Sigmoid colon (tissue), 7 donors: ENCODE data around the gene ZFP3. TPM values are rescaled to one million over a fixed set of nuclear protein-coding genes. Genes with fewer than 3 reads are reported as not detected.
A peak's percentile ranks its signal among the peaks of the same experiment; 100 is the strongest.

Experiments
- DNase-seq: peaks from one replicate; pipeline ENCODE4 v3.0.0-alpha.2; 2019
- H3K27ac ChIP-seq, 4 donors: fragments of 200-600 bp; sonication (generic); one replicate each; pipeline ENCODE4 v1.5.1; 2016 to 2019; ENCODE audit warnings: mild to moderate bottlenecking in 1 of 4
- H3K27me3 ChIP-seq, 3 donors: fragments of 200-600 bp; sonication (generic); one replicate each; pipeline ENCODE4 v1.5.1; 2019; ENCODE audit warnings: mild to moderate bottlenecking in 1 of 3
- H3K36me3 ChIP-seq, 4 donors: fragments of 200-600 bp; sonication (generic); one replicate each; pipeline ENCODE4 v1.5.1; 2016 to 2019
- H3K4me1 ChIP-seq, 4 donors: fragments of 200-600 bp; sonication (generic); one replicate each; pipeline ENCODE4 v1.5.1; 2017 to 2019
- H3K4me3 ChIP-seq, 4 donors: fragments of 200-600 bp; sonication (generic); one replicate each; pipeline ENCODE4 v1.5.1; 2017 to 2019; ENCODE audit warnings: mild to moderate bottlenecking in 2 of 4, moderate library complexity in 1 of 4
- H3K9me3 ChIP-seq, 4 donors: fragments of 200-600 bp in 3 of 4; sonication (generic) in 3 of 4; one replicate each; pipeline versions ENCODE4 v1.5.1 to v1.6.1; 2013 to 2019
- CTCF ChIP-seq, 4 experiments: fragments of 450-650 bp in 3 of 4; fragments of 200-600 bp in 1 of 4; IDR thresholded peaks; one replicate each; pipeline ENCODE4 v1.5.1; 2016 to 2019; ENCODE audit warnings: antibody characterized with exemption in 4 of 4, mild to moderate bottlenecking in 3 of 4, moderate library complexity in 2 of 4
- EP300 ChIP-seq, 4 donors: sonication (generic); formaldehyde crosslinking; IDR thresholded peaks; one replicate each; pipeline ENCODE4 v1.6.1; 2017; ENCODE audit warnings: antibody characterized with exemption in 4 of 4
- POLR2A ChIP-seq, 2 donors: fragments of 450-650 bp; IDR thresholded peaks; one replicate each; pipeline ENCODE4 v1.6.1; 2016; ENCODE audit warnings: antibody characterized with exemption in 2 of 2, mild to moderate bottlenecking in 2 of 2, moderate library complexity in 2 of 2
- POLR2AphosphoS5 ChIP-seq, 4 donors: sonication (generic); formaldehyde crosslinking; IDR thresholded peaks; one replicate each; pipeline ENCODE4 v1.6.1; 2017; ENCODE audit warnings: antibody characterized with exemption in 4 of 4
- WGBS, 2 donors: extraction: QIAGEN DNeasy Blood & Tissue Kit; methylation state at CpG; one replicate each; pipeline ENCODE4 v1.1.7; 2013; 5-methylcytosine and 5-hydroxymethylcytosine counted together
- intact Hi-C: fragments of 100-400 bp; cut with DNase I; formaldehyde crosslinking; loops from one replicate; pipeline ENCODE4 v1.15.1; 2023
- polyA plus RNA-seq, 3 donors: library from polyadenylated mRNA; stranded (reverse); fragments of 200-250 nt; gene quantifications; one replicate each; pipeline ENCODE4 v1.2.3, GENCODE V29; 2013
- total RNA-seq, 4 donors: library from RNA; depleted of rRNA; stranded (reverse); fragments of >200 nt; gene quantifications; one replicate each; pipeline ENCODE4 v1.1.0, GENCODE V29; 2016
- donor health status: healthy with polysubstance abuse.
- donor health status: Bipolar disorder and iron deficiency.
- donor health status: healthy.

ZFP3 gene
- total and polyA plus RNA-seq, 7 donors: 2.4 to 6.1 (median 4.3) TPM

- H3K9me3 ChIP-seq: no peaks in the 10 kb centered on the region
- peaks cover 4 to 22% (median 6%) of the 10 kb centered on the region in 3 donors for H3K27me3 ChIP-seq
- peaks cover 0 to 16% (median 8%) of the 10 kb centered on the region in 4 donors for H3K4me1 ChIP-seq
- no peak for DNase-seq
- H3K27ac ChIP-seq: no peak overlapping the region
- no peaks in the 10 kb centered on the region for H3K36me3 ChIP-seq
- WGBS, 2 donors: 86 to 92% methylated on average over 13 of the region's 13 CpGs
- H3K4me3 ChIP-seq: no peak overlapping the region
- TF ChIP-seq POLR2AphosphoS5 (IDR thresholded peaks at IDR 0.05) (no peak), CTCF (IDR thresholded peaks at IDR 0.05) (no peak), EP300 (IDR thresholded peaks at IDR 0.05) (no peak), POLR2A (IDR thresholded peaks at IDR 0.05) (no peak)
- intact Hi-C loops: no loop called here
These were observed 44.8 kb upstream of the ZFP3 start for GRCh38 chr17:5033352-5034015.

DNA sequence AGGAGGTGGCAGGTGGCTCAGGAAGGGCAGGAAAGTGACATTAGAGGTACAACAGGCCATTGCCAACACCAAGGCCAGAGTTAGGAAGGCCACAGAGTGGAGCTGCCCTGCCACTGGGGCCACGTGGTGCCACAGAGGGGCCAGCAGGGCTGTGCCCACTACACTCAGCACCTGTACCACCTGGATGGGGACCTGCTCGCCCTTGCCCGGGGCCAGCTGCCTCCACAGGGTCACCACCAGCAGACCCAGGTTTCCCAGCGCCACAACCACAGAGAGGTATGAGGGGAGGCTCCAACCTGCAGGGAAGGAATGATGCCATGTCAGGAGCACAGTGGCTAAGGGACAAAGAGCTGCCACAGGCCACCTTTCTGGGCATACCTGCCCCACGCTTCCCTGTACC is 44.2 kb upstream of the ZFP3 start:
- TF ChIP-seq POLR2AphosphoS5 (IDR thresholded peaks at IDR 0.05): no peak
- TF ChIP-seq CTCF (IDR thresholded peaks at IDR 0.05): no peak
- TF ChIP-seq POLR2A (IDR thresholded peaks at IDR 0.05): no peak
- no peak for TF ChIP-seq EP300 (IDR thresholded peaks at IDR 0.05)
- intact Hi-C loops: no loop called here
- WGBS, 2 donors: 91 to 96% methylated on average over 5 of the region's 5 CpGs
- peaks cover 4 to 22% (median 6%) of the 10 kb centered on the region in 3 donors for H3K27me3 ChIP-seq
- DNase-seq: no peak
- H3K4me1 ChIP-seq: peaks cover 0 to 16% (median 8%) of the 10 kb centered on the region in 4 donors
- no peaks in the 10 kb centered on the region for H3K9me3 ChIP-seq
- H3K36me3 ChIP-seq: no peaks in the 10 kb centered on the region
- no peak overlapping the region for H3K4me3 ChIP-seq
- no peak overlapping the region for H3K27ac ChIP-seq

GRCh38 chr17:5034651-5035050 is 43.6 kb upstream of the ZFP3 start:
- H3K9me3 ChIP-seq: no peaks in the 10 kb centered on the region
- H3K27ac ChIP-seq: no peak overlapping the region
- peaks cover 4 to 22% (median 6%) of the 10 kb centered on the region in 3 donors for H3K27me3 ChIP-seq
- intact Hi-C loops: no loop called here
- WGBS, 2 donors: 85 to 93% methylated on average over 14 of the region's 14 CpGs
- no peaks in the 10 kb centered on the region for H3K36me3 ChIP-seq
- DNase-seq: no peak
- H3K4me1 ChIP-seq: peaks cover 0 to 16% (median 8%) of the 10 kb centered on the region in 4 donors
- H3K4me3 ChIP-seq: no peak overlapping the region
- no peak for TF ChIP-seq CTCF (IDR thresholded peaks at IDR 0.05)
- no peak for TF ChIP-seq EP300 (IDR thresholded peaks at IDR 0.05)
- TF ChIP-seq POLR2AphosphoS5 (IDR thresholded peaks at IDR 0.05): no peak
- no peak for TF ChIP-seq POLR2A (IDR thresholded peaks at IDR 0.05)

- Histone ChIP-seq H3K9me3 (no peaks in the 10 kb centered on the region), H3K4me3 (peak within 1 kb of the TSS in 2 of 4 donors; percentile 12 to 24), H3K36me3 (no peaks in the 10 kb centered on the region), H3K4me1 (peaks cover 0 to 16% (median 8%) of the 10 kb centered on the region in 4 donors), H3K27me3 (peaks cover 4 to 22% (median 6%) of the 10 kb centered on the region in 3 donors), H3K27ac (no peak within 1 kb of the TSS)
- 3 to 11% methylated on average over 24 of the region's 24 CpGs for WGBS, 2 donors
- intact Hi-C loops: no loop called here
- TF ChIP-seq CTCF (IDR thresholded peaks at IDR 0.05): no peak
- no peak for TF ChIP-seq POLR2AphosphoS5 (IDR thresholded peaks at IDR 0.05)
- no peak for TF ChIP-seq EP300 (IDR thresholded peaks at IDR 0.05)
- no peak for TF ChIP-seq POLR2A (IDR thresholded peaks at IDR 0.05)
- DNase-seq: no peak
These were observed 43.0 kb upstream of the ZFP3 start, which contains the start of gene SLC52A1 for GRCh38 chr17:5035315-5035714. Gene SLC52A1 (minus strand): TSS chr17:5035426. CDS start chr17:5034606, 820 bp downstream.
